A549 (cell line): Measurements from ENCODE around the gene MT1A.

Source experiments
- BHLHE40 ChIP-seq: IDR thresholded peaks from 2 replicates; pipeline ENCODE4 v1.6.1; 2012; ENCODE audit warnings: low read depth, low read length, inconsistent platforms
- CHD2 ChIP-seq: fragments of 150-350 bp; IDR thresholded peaks from 2 replicates; pipeline ENCODE4 v1.6.1; 2014; ENCODE audit warnings: low read length; ENCODE audit not compliant: partially characterized antibody
- CTCF ChIP-seq: fragments of >200 bp; sonication (Bioruptor Twin); formaldehyde crosslinking; IDR thresholded peaks from 3 replicates; pipeline ENCODE4 v1.5.1; 2016
- EP300 ChIP-seq, 2 experiments: fragments of >200 bp; sonication (Bioruptor Twin); formaldehyde crosslinking; IDR thresholded peaks; 2 replicates in 1 of 2; 3 replicates in 1 of 2; pipeline ENCODE4 v1.6.1; 2016 to 2017
- HDAC2 ChIP-seq: fragments of 200-600 bp; sonication (generic); IDR thresholded peaks from 2 replicates; pipeline ENCODE4 v1.6.1; 2016
- JUNB ChIP-seq: fragments of >200 bp; sonication (Bioruptor Twin); formaldehyde crosslinking; IDR thresholded peaks from 2 replicates; pipeline ENCODE4 v1.6.1; 2016
- MAX ChIP-seq: IDR thresholded peaks from 2 replicates; pipeline ENCODE4 v1.6.1; 2012
- POLR2A ChIP-seq: IDR thresholded peaks from 2 replicates; pipeline ENCODE4 v1.6.1; 2012; ENCODE audit warnings: mild to moderate bottlenecking, low read length
- TP53 ChIP-seq: fragments of 250-450 bp; sonication (Bioruptor Pico); IDR thresholded peaks from 2 replicates; pipeline ENCODE4 v1.5.0; 2021; ENCODE audit warnings: mild to moderate bottlenecking, moderate library complexity

GRCh38 chr16:56593573-56594291 lies 44.7 kb upstream of the MT1A start:
- TF ChIP-seq CTCF (no peak), JUNB (no peak), CHD2 (no peak), POLR2A (no peak), MAX (no peak), EP300 (IDR thresholded peaks at IDR 0.05) (no peak), HDAC2 (no peak), TP53 (CRISPR knock-in tag) (no peak), BHLHE40 (no peak)
